GM12891 (cell line): Measurements from ENCODE around the gene PQBP1.

ENCODE experiments used
- POLR2A ChIP-seq: IDR thresholded peaks from 2 replicates; pipeline ENCODE4 v1.6.1; 2011; ENCODE audit warnings: low read depth, low read length, control low read depth
- POLR2AphosphoS5 ChIP-seq: IDR thresholded peaks from 2 replicates; pipeline ENCODE4 v1.6.1; 2011; ENCODE audit warnings: low read depth, low read length, control low read depth
- SPI1 ChIP-seq: IDR thresholded peaks from 2 replicates; pipeline ENCODE4 v1.6.1; 2011; ENCODE audit warnings: low read depth, low read length, control low read depth

- TF ChIP-seq SPI1 (no peak), POLR2AphosphoS5 (no peak), POLR2A (no peak)
These were observed 14.0 kb upstream of the PQBP1 start for GRCh38 chrX:48883729-48884128.
